Progenitor cell of endocrine pancreas (in vitro differentiated cells): ENCODE data around the gene SLC51A. TPM values are rescaled to one million over a fixed set of nuclear protein-coding genes. Genes with fewer than 3 reads are reported as not detected.
A peak's percentile ranks its signal among the peaks of the same experiment; 100 is the strongest.

Source experiments
- DNase-seq: peaks from one replicate; pipeline ENCODE4 v3.0.0; 2021; ENCODE audit warnings: low spot score; ENCODE audit not compliant: unreplicated experiment
- H3K27ac Mint-ChIP-seq: 2 replicates; pipeline ENCODE4 v1.8.0; 2021; ENCODE audit warnings: mild to moderate bottlenecking, moderate library complexity, mixed read lengths
- H3K27me3 Mint-ChIP-seq: 2 replicates; pipeline ENCODE4 v1.8.0; 2021; ENCODE audit warnings: mixed read lengths
- H3K36me3 Mint-ChIP-seq: 2 replicates; pipeline ENCODE4 v1.8.0; 2022; ENCODE audit warnings: mixed read lengths; ENCODE audit not compliant: insufficient read depth
- H3K4me1 Mint-ChIP-seq: 2 replicates; pipeline ENCODE4 v1.8.0; 2021; ENCODE audit warnings: low read depth, mixed read lengths
- H3K4me3 Mint-ChIP-seq: 2 replicates; pipeline ENCODE4 v1.8.0; 2021; ENCODE audit warnings: low read depth, mild to moderate bottlenecking, moderate library complexity, mixed read lengths
- H3K9me3 Mint-ChIP-seq: 2 replicates; pipeline ENCODE4 v1.8.0; 2021; ENCODE audit warnings: low read depth, mixed read lengths
- CTCF ChIP-seq: fragments of 200-600 bp; sonication (generic); IDR thresholded peaks from one replicate; pipeline ENCODE4 v1.5.0; 2021; ENCODE audit warnings: antibody characterized with exemption, mild to moderate bottlenecking; ENCODE audit not compliant: unreplicated experiment
- total RNA-seq: library from RNA; stranded (reverse); gene quantifications from 2 replicates; pipeline ENCODE4 v1.2.1, GENCODE V29; 2021

Gene SLC51A
- total RNA-seq, 1 donor from 2014 or later = 0.34 TPM

- no peaks in the 10 kb centered on the region for H3K4me1 Mint-ChIP-seq
- H3K36me3 Mint-ChIP-seq = peaks cover 10% of the 10 kb centered on the region
- TF ChIP-seq CTCF = no peak
- no peak overlapping the region for H3K27ac Mint-ChIP-seq
- no peak overlapping the region for H3K4me3 Mint-ChIP-seq
- H3K27me3 Mint-ChIP-seq = no peaks in the 10 kb centered on the region
- no peak for DNase-seq
- no peaks in the 10 kb centered on the region for H3K9me3 Mint-ChIP-seq
Measured at GRCh38 chr3:196254376-196255283, 38.3 kb downstream of the SLC51A start.

GRCh38 chr3:196255776-196256175 lies 39.4 kb downstream of the SLC51A start:
- DNase-seq = no peak
- H3K36me3 Mint-ChIP-seq = peaks cover 12% of the 10 kb centered on the region
- TF ChIP-seq CTCF = no peak
- H3K9me3 Mint-ChIP-seq = no peaks in the 10 kb centered on the region
- no peak overlapping the region for H3K4me3 Mint-ChIP-seq
- H3K27me3 Mint-ChIP-seq = no peaks in the 10 kb centered on the region
- no peaks in the 10 kb centered on the region for H3K4me1 Mint-ChIP-seq
- peak overlapping the region; percentile 73 for H3K27ac Mint-ChIP-seq

- Mint-ChIP-seq H3K4me1 (no peaks in the 10 kb centered on the region), H3K9me3 (no peaks in the 10 kb centered on the region), H3K27ac (no peak overlapping the region), H3K36me3 (peaks cover 22% of the 10 kb centered on the region), H3K27me3 (no peaks in the 10 kb centered on the region), H3K4me3 (no peak overlapping the region)
- DNase-seq = no peak
- TF ChIP-seq CTCF = no peak
Measured at GRCh38 chr3:196260784-196261183, 44.5 kb downstream of the SLC51A start.

GRCh38 chr3:196263819-196264218 lies 47.5 kb downstream of the SLC51A start:
- H3K27me3 Mint-ChIP-seq = no peaks in the 10 kb centered on the region
- no peaks in the 10 kb centered on the region for H3K4me1 Mint-ChIP-seq
- H3K36me3 Mint-ChIP-seq = peaks cover 20% of the 10 kb centered on the region
- no peaks in the 10 kb centered on the region for H3K9me3 Mint-ChIP-seq
- no peak overlapping the region for H3K4me3 Mint-ChIP-seq
- no peak overlapping the region for H3K27ac Mint-ChIP-seq
- no peak for DNase-seq
- TF ChIP-seq CTCF = no peak

- no peak overlapping the region for H3K27ac Mint-ChIP-seq
- DNase-seq = no peak
Measured at GRCh38 chr3:196268284-196269163, 52.2 kb downstream of the SLC51A start.

More at GRCh38 chr3:196268284-196269163, 52.2 kb downstream of the SLC51A start:
- H3K27me3 Mint-ChIP-seq = no peaks in the 10 kb centered on the region
- H3K9me3 Mint-ChIP-seq = no peaks in the 10 kb centered on the region
- no peak for TF ChIP-seq CTCF
- H3K36me3 Mint-ChIP-seq = peaks cover 19% of the 10 kb centered on the region
- no peak overlapping the region for H3K4me3 Mint-ChIP-seq
- H3K4me1 Mint-ChIP-seq = no peaks in the 10 kb centered on the region
